ENCODE results near the gene CSPG4.

Gene CSPG4

GRCh38 chr15:75677465-75678323 is 35.0 kb downstream of the CSPG4 start:
- H3K4me3 Mint-ChIP-seq, result no peak overlapping the region
- H3K27me3 Mint-ChIP-seq, result no peaks in the 10 kb centered on the region
- no peak overlapping the region for H3K27ac Mint-ChIP-seq
- ATAC-seq, result no peak
- no peak for DNase-seq
- H3K4me1 Mint-ChIP-seq, result no peaks in the 10 kb centered on the region
- no peaks in the 10 kb centered on the region for H3K9me3 Mint-ChIP-seq

GRCh38 chr15:75676688-75677464 is 35.8 kb downstream of the CSPG4 start:
- no peaks in the 10 kb centered on the region for H3K27me3 Mint-ChIP-seq
- H3K4me1 Mint-ChIP-seq, result no peaks in the 10 kb centered on the region
- no peak overlapping the region for H3K4me3 Mint-ChIP-seq
- no peaks in the 10 kb centered on the region for H3K9me3 Mint-ChIP-seq
- no peak for ATAC-seq
- no peak overlapping the region for H3K27ac Mint-ChIP-seq
- no peak for DNase-seq

- no peaks in the 10 kb centered on the region for H3K27me3 Mint-ChIP-seq
- ATAC-seq, result peak; percentile 27
Observed at GRCh38 chr15:75675579-75676404, 36.9 kb downstream of the CSPG4 start.

GRCh38 chr15:75674366-75674765 is 38.3 kb downstream of the CSPG4 start:
- Mint-ChIP-seq H3K4me3 (no peak overlapping the region), H3K4me1 (no peaks in the 10 kb centered on the region), H3K27ac (no peak overlapping the region), H3K27me3 (no peaks in the 10 kb centered on the region), H3K9me3 (no peaks in the 10 kb centered on the region)
- ATAC-seq (no peak), DNase-seq (no peak)

More at GRCh38 chr15:75675579-75676404, 36.9 kb downstream of the CSPG4 start:
- H3K4me3 Mint-ChIP-seq, result no peak overlapping the region
- no peaks in the 10 kb centered on the region for H3K9me3 Mint-ChIP-seq
- H3K27ac Mint-ChIP-seq, result peak overlapping the region in 1 of 2 donors; percentile 75
- H3K4me1 Mint-ChIP-seq, result no peaks in the 10 kb centered on the region
- DNase-seq, result no peak

GRCh38 chr15:75673426-75674235 is 39.0 kb downstream of the CSPG4 start:
- no peak for ATAC-seq
- no peaks in the 10 kb centered on the region for H3K4me1 Mint-ChIP-seq

GRCh38 chr15:75672646-75673425 is 39.8 kb downstream of the CSPG4 start:
- Mint-ChIP-seq H3K4me3 (no peak overlapping the region), H3K4me1 (no peaks in the 10 kb centered on the region), H3K27ac (no peak overlapping the region), H3K27me3 (no peaks in the 10 kb centered on the region), H3K9me3 (no peaks in the 10 kb centered on the region)
- DNase-seq (no peak), ATAC-seq (no peak)

More at GRCh38 chr15:75673426-75674235, 39.0 kb downstream of the CSPG4 start:
- Mint-ChIP-seq H3K4me3 (no peak overlapping the region), H3K27me3 (no peaks in the 10 kb centered on the region), H3K27ac (no peak overlapping the region), H3K9me3 (no peaks in the 10 kb centered on the region)
- DNase-seq, result no peak

GRCh38 chr15:75671730-75672602 is 40.7 kb downstream of the CSPG4 start:
- ATAC-seq (no peak), DNase-seq (no peak)
- Mint-ChIP-seq H3K27me3 (no peaks in the 10 kb centered on the region), H3K4me3 (no peak overlapping the region), H3K27ac (no peak overlapping the region), H3K9me3 (no peaks in the 10 kb centered on the region), H3K4me1 (no peaks in the 10 kb centered on the region)

- peak overlapping the region in 1 of 2 donors; percentile 74 for H3K27ac Mint-ChIP-seq
- no peaks in the 10 kb centered on the region for H3K9me3 Mint-ChIP-seq
- H3K4me3 Mint-ChIP-seq, result no peak overlapping the region
- H3K4me1 Mint-ChIP-seq, result no peaks in the 10 kb centered on the region
- no peaks in the 10 kb centered on the region for H3K27me3 Mint-ChIP-seq
- DNase-seq (no peak), ATAC-seq (no peak)
Observed at GRCh38 chr15:75669879-75670212, 42.8 kb downstream of the CSPG4 start.

GRCh38 chr15:75669191-75669878 is 43.3 kb downstream of the CSPG4 start:
- ATAC-seq (no peak), DNase-seq (no peak)
- Mint-ChIP-seq H3K4me1 (no peaks in the 10 kb centered on the region), H3K9me3 (no peaks in the 10 kb centered on the region), H3K4me3 (no peak overlapping the region), H3K27ac (no peak overlapping the region), H3K27me3 (no peaks in the 10 kb centered on the region)

- no peak overlapping the region for H3K27ac Mint-ChIP-seq
- ATAC-seq, result no peak
Observed at GRCh38 chr15:75666823-75667501, 45.7 kb downstream of the CSPG4 start.

GRCh38 chr15:75663931-75664421 is 48.7 kb downstream of the CSPG4 start:
- ATAC-seq (no peak), DNase-seq (no peak)
- Mint-ChIP-seq H3K27ac (peak overlapping the region in 1 of 2 donors; percentile 16), H3K4me1 (no peaks in the 10 kb centered on the region), H3K4me3 (no peak overlapping the region), H3K9me3 (no peaks in the 10 kb centered on the region), H3K27me3 (no peaks in the 10 kb centered on the region)

More at GRCh38 chr15:75666823-75667501, 45.7 kb downstream of the CSPG4 start:
- no peaks in the 10 kb centered on the region for H3K4me1 Mint-ChIP-seq
- H3K4me3 Mint-ChIP-seq, result no peak overlapping the region
- H3K27me3 Mint-ChIP-seq, result no peaks in the 10 kb centered on the region
- no peak for DNase-seq
- H3K9me3 Mint-ChIP-seq, result no peaks in the 10 kb centered on the region

- DNase-seq (no peak), ATAC-seq (no peak)
- Mint-ChIP-seq H3K27me3 (no peaks in the 10 kb centered on the region), H3K4me3 (no peak overlapping the region), H3K4me1 (no peaks in the 10 kb centered on the region), H3K27ac (no peak overlapping the region), H3K9me3 (no peaks in the 10 kb centered on the region)
Observed at GRCh38 chr15:75662823-75663519, 49.7 kb downstream of the CSPG4 start.

Data from stimulated activated naive CD8-positive, alpha-beta T cell treated with anti-CD3 and anti-CD28 coated beads, Interleukin-15, amount 100 ng/mL, for 72 hours (primary cell).